A673 (cell line): ENCODE results near the gene WNT5A. TPM values are rescaled to one million over a fixed set of nuclear protein-coding genes. Genes with fewer than 3 reads are reported as not detected.

ENCODE experiments used
- BruUV-seq: library from RNA; stranded (reverse); fragments of 400-500 nt; replicated peaks from 2 replicates; lab custom pipeline; 2021; lab: Mats Ljungman, UMichigan
- CTCF ChIA-PET: fragments of 300-600 bp; sonication (Branson Sonifier 250); formaldehyde crosslinking; loops from one replicate; lab custom pipeline; 2022; ENCODE audit warnings: antibody characterized with exemption; lab: Charles Lee
- POLR2A ChIA-PET: fragments of 300-600 bp; sonication (Branson Sonifier 250); formaldehyde crosslinking; loops from one replicate; lab custom pipeline; 2022; ENCODE audit warnings: antibody characterized with exemption; ENCODE audit not compliant: low non-redundant PET; lab: Charles Lee
- DNase-seq: peaks from one replicate; pipeline ENCODE4 v3.0.0-alpha.2; 2015; ENCODE audit warnings: low spot score
- H3K27ac ChIP-seq: fragments of 200-600 bp; sonication (generic); 2 replicates; pipeline ENCODE4 v1.5.1; 2016; ENCODE audit warnings: mixed run types, low read depth, mild to moderate bottlenecking, mixed read lengths, antibody characterized with exemption, low read length; ENCODE audit not compliant: poor library complexity, severe bottlenecking
- H3K27me3 ChIP-seq: fragments of 200-600 bp; sonication (generic); replicated peaks from 2 replicates; pipeline ENCODE4 v1.6.1; 2017; ENCODE audit warnings: mixed run types, low read depth, mild to moderate bottlenecking, mixed read lengths, antibody characterized with exemption, low read length; ENCODE audit not compliant: insufficient read depth, poor library complexity
- H3K36me3 ChIP-seq: fragments of 200-600 bp; sonication (generic); 2 replicates; pipeline ENCODE4 v1.6.1; 2016; ENCODE audit warnings: mixed run types, mild to moderate bottlenecking, mixed read lengths, antibody characterized with exemption, low read length; ENCODE audit not compliant: insufficient read depth, poor library complexity, severe bottlenecking
- H3K4me1 ChIP-seq: fragments of 200-600 bp; sonication (generic); 2 replicates; pipeline ENCODE4 v1.6.1; 2017; ENCODE audit warnings: mixed run types, mild to moderate bottlenecking, mixed read lengths, antibody characterized with exemption, low read length; ENCODE audit not compliant: insufficient read depth, poor library complexity, severe bottlenecking
- H3K4me3 ChIP-seq: fragments of 200-600 bp; sonication (generic); 2 replicates; pipeline ENCODE4 v1.5.1; 2016; ENCODE audit warnings: low read depth, mixed run types, mild to moderate bottlenecking, mixed read lengths, low read length; ENCODE audit not compliant: poor library complexity, severe bottlenecking
- H3K9me3 ChIP-seq: fragments of 200-600 bp; sonication (generic); 2 replicates; pipeline ENCODE4 v1.6.1; 2016; ENCODE audit warnings: mixed run types, low read depth, mild to moderate bottlenecking, mixed read lengths, antibody characterized with exemption, low read length; ENCODE audit not compliant: poor library complexity, severe bottlenecking
- EZH2 ChIP-seq: fragments of 200-600 bp; sonication (generic); IDR thresholded peaks from 2 replicates; pipeline ENCODE4 v1.6.1; 2017; ENCODE audit warnings: borderline replicate concordance, low read depth, mild to moderate bottlenecking, mixed read lengths, antibody characterized with exemption, low read length; ENCODE audit not compliant: poor library complexity, severe bottlenecking
- intact Hi-C: fragments of 100-400 bp; cut with micrococcal nuclease; formaldehyde crosslinking; loops from one replicate; pipeline ENCODE4 v1.10.0; 2022; ENCODE audit not compliant: unreplicated experiment
- total RNA-seq: library from RNA; stranded (reverse); gene quantifications from 2 replicates; pipeline ENCODE4 v1.2.3, GENCODE V29; 2021
- TF ChIP-seq, protein P1 (sequence below): fragments of 300-800, 200-600 bp; sonication (generic); conservative IDR thresholded peaks from 2 replicates; pipeline ENCODE4 v1.5.1; 2017; ENCODE audit warnings: low read depth, mild to moderate bottlenecking, antibody characterized with exemption, low read length, moderate library complexity, mixed read lengths

The WNT5A gene
- total RNA-seq, 1 experiment from 2014 or later, result 18.9 TPM

DNA sequence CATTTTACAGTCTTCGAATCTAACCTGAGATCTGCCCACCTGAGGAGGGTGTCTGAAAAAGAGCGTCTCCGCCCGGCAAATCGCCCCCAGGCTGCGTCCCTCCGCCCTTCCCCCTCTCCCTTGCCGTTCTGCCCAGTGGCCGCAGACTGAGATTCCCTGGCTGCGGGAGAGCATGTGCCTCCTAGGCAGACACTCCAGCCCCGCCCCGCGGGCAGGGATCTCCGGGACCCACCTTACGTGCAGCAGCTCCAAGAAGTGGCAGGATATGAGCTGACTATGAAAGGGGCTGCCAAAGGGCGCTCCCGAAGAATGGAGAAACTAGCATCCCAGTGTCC, 2.7 kb upstream of the WNT5A start:
- Histone ChIP-seq H3K36me3 (no peaks in the 10 kb centered on the region), H3K4me3 (no peak overlapping the region), H3K27me3 (no peaks in the 10 kb centered on the region), H3K27ac (no peak overlapping the region), H3K4me1 (peaks cover 21% of the 10 kb centered on the region), H3K9me3 (no peaks in the 10 kb centered on the region)
- DNase-seq, result no peak
- BruUV-seq, result no TSS peak
- no peak for TF ChIP-seq EZH2
- TF ChIP-seq, protein P1, sequence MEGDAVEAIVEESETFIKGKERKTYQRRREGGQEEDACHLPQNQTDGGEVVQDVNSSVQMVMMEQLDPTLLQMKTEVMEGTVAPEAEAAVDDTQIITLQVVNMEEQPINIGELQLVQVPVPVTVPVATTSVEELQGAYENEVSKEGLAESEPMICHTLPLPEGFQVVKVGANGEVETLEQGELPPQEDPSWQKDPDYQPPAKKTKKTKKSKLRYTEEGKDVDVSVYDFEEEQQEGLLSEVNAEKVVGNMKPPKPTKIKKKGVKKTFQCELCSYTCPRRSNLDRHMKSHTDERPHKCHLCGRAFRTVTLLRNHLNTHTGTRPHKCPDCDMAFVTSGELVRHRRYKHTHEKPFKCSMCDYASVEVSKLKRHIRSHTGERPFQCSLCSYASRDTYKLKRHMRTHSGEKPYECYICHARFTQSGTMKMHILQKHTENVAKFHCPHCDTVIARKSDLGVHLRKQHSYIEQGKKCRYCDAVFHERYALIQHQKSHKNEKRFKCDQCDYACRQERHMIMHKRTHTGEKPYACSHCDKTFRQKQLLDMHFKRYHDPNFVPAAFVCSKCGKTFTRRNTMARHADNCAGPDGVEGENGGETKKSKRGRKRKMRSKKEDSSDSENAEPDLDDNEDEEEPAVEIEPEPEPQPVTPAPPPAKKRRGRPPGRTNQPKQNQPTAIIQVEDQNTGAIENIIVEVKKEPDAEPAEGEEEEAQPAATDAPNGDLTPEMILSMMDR, result no peak
- intact Hi-C loops, result loop anchor here (5.0 kb wide), 3 partner anchors 58 to 758 kb away; no protein-coding TSS in a partner anchor
- ChIA-PET POLR2A (no interaction called here), CTCF (no interaction called here)

DNA sequence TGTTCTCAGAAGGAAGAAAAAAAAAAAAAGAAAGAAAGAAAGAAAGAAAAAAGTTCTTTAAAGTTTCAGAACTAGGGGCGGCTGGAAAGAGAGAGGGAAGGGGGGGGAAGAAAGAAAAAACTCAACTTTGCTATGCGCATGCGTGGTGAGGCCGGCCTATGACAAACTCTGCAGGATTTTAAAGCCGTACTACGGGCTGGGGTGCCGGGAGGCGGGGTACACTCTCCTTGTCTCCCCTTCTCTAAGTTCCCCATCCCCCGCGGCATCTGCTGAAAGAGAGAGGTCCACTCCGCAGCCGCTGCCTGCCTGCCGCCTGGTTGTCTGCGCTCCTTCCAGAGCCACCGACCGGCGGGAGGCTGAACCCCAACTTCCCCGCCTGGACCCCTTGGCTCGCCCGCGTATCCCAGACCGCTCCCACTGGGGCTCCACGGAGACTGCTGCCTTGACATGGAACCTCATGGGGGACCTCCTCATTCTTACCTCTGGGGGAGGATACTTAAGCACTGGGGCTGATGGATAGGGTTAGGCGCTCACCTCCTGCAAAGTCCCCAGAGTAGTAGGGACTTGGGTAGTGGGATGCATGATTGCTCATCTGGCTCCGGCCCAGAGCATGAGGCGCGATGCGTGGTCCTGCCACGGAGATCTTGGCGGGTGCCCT, 1.4 kb upstream of the WNT5A start:
- Histone ChIP-seq H3K27me3 (no peaks in the 10 kb centered on the region), H3K36me3 (no peaks in the 10 kb centered on the region), H3K4me3 (peak overlapping the region; percentile 79), H3K27ac (peak overlapping the region; percentile 81), H3K4me1 (peaks cover 21% of the 10 kb centered on the region), H3K9me3 (no peaks in the 10 kb centered on the region)
- intact Hi-C loops, result loop anchor here (5.0 kb wide), 3 partner anchors 59 to 759 kb away; no protein-coding TSS in a partner anchor
- CTCF ChIA-PET, result no interaction called here
- TF ChIP-seq EZH2, result no peak
- TF ChIP-seq, protein P1, result no peak
- peak; percentile 70 for DNase-seq
- POLR2A ChIA-PET, result no interaction called here
- BruUV-seq, result no TSS peak

DNA sequence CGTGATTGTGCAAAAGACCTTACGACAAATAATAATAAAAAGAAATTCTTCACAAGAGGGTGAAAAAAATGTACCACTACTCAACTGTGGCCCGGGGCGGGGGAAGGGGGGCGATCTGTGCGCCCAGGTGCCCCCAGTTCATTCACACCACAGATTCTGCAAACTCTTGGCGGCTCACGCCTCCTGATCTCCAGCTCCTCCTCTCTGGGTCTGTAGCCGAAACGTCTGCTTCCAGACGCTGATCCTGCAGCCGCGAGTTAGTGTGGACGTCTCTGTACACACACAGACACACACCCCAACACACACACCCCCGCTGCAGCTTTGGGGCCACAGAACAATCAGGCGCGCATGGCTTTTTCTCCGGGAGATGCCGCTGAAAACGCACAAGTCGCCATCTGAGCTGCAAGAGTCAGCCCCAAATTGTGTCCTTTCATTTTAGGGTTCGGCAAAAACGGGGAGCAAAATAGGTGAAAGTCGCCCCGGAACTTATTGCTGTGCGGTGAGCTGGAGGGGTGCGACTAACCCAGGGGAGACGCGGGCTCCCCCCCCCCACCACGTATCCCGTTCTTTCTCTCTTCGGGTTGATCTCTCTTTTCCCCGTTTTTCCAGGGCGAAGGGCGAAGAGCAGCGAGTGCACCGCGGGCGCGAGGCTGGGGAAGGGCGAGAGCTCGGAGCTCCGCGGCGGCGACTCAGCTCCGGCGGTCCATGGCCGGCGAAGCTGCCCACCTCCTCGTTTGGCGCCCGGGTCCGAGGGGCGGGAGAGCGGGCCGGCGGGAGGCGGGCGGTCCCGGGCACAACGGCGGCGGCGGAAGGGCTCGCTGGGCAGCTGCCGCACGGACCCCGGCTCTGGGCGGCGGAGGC, 505 bp upstream of the WNT5A start:
- ChIA-PET POLR2A (interaction anchor here (0.6 kb wide), 2 partner anchors 37 to 51 kb away, joined by 4 read pairs; no protein-coding TSS in a partner anchor), CTCF (no interaction called here)
- H3K27ac ChIP-seq, result peak overlapping the region; percentile 81
- no peaks in the 10 kb centered on the region for H3K9me3 ChIP-seq
- H3K36me3 ChIP-seq, result no peaks in the 10 kb centered on the region
- peak; percentile 66 for DNase-seq
- H3K4me3 ChIP-seq, result peak overlapping the region; percentile 79
- intact Hi-C loops, result loop anchor here (2.0 to 5.0 kb wide), 4 partner anchors 60 to 760 kb away; no protein-coding TSS in a partner anchor
- no TSS peak for BruUV-seq
- H3K4me1 ChIP-seq, result peaks cover 21% of the 10 kb centered on the region
- TF ChIP-seq EZH2, result no peak
- TF ChIP-seq, protein P1, result no peak
- no peaks in the 10 kb centered on the region for H3K27me3 ChIP-seq
